ENCODE measurements around the gene PHYHIPL.

Gene PHYHIPL

GRCh38 chr10:59135275-59135674 lies 41.2 kb upstream of the PHYHIPL start:
- POLR2A ChIA-PET, result no interaction called here

GRCh38 chr10:59138052-59138451 lies 38.4 kb upstream of the PHYHIPL start:
- ChIA-PET POLR2A (no interaction called here), CTCF (no interaction called here)
- TF ChIP-seq FEZF1 (tag by site-specific recombination; IDR thresholded peaks at IDR 0.05), result no peak
- no peak for TF ChIP-seq ZNF488 (tag by site-specific recombination; IDR thresholded peaks at IDR 0.05)
- TF ChIP-seq ZNF544 (tag by site-specific recombination; IDR thresholded peaks at IDR 0.05), result no peak
- TF ChIP-seq ZNF324 (tag by site-specific recombination; IDR thresholded peaks at IDR 0.05), result no peak
- TF ChIP-seq GLIS2 (tag by site-specific recombination; IDR thresholded peaks at IDR 0.05), result no peak
- no peak for TF ChIP-seq ATF2 (tag by site-specific recombination; IDR thresholded peaks at IDR 0.05; ENCODE audit: low read depth)
- no peak for TF ChIP-seq ZBTB7A (tag by site-specific recombination; IDR thresholded peaks at IDR 0.05; ENCODE audit: low read depth)
- no peak for TF ChIP-seq ZNF223 (tag by site-specific recombination; IDR thresholded peaks at IDR 0.05)
- TF ChIP-seq ZBTB11 (tag by site-specific recombination; conservative IDR thresholded peaks at IDR 0.05; ENCODE audit: low read depth), result no peak
- TF ChIP-seq ZNF777 (tag by site-specific recombination; IDR thresholded peaks at IDR 0.05; ENCODE audit: borderline replicate concordance), result no peak

More at GRCh38 chr10:59135275-59135674, 41.2 kb upstream of the PHYHIPL start:
- CTCF ChIA-PET, result no interaction called here
- no peak for TF ChIP-seq ZNF292 (tag by site-specific recombination; IDR thresholded peaks at IDR 0.05; ENCODE audit: borderline replicate concordance, low read depth)
- no peak for TF ChIP-seq SETDB1 (IDR thresholded peaks at IDR 0.05; ENCODE audit: insufficient read length, low read length)
- TF ChIP-seq ZNF488 (tag by site-specific recombination; IDR thresholded peaks at IDR 0.05), result no peak
- TF ChIP-seq ZNF354C (tag by site-specific recombination; IDR thresholded peaks at IDR 0.05; ENCODE audit: borderline replicate concordance, low read depth), result no peak
- no peak for TF ChIP-seq ZEB2 (tag by site-specific recombination; IDR thresholded peaks at IDR 0.05)
- TF ChIP-seq ZNF521 (tag by site-specific recombination; IDR thresholded peaks at IDR 0.05), result no peak
- TF ChIP-seq OVOL3 (tag by site-specific recombination; IDR thresholded peaks at IDR 0.05), result no peak
- no peak for TF ChIP-seq ZNF302 (tag by site-specific recombination; IDR thresholded peaks at IDR 0.05; ENCODE audit: low read depth)
- no peak for TF ChIP-seq ZNF280D (tag by site-specific recombination; IDR thresholded peaks at IDR 0.05)
- no peak for TF ChIP-seq ZNF239 (tag by site-specific recombination; IDR thresholded peaks at IDR 0.05)
- no peak for TF ChIP-seq ZNF157 (tag by site-specific recombination; IDR thresholded peaks at IDR 0.05)
- no peak for TF ChIP-seq ZBTB44 (tag by site-specific recombination; IDR thresholded peaks at IDR 0.05)
- no peak for TF ChIP-seq ZNF214 (tag by site-specific recombination; IDR thresholded peaks at IDR 0.05; ENCODE audit: borderline replicate concordance)
- TF ChIP-seq ZNF121 (tag by site-specific recombination; IDR thresholded peaks at IDR 0.05), result no peak
- TF ChIP-seq ZNF48 (tag by site-specific recombination; IDR thresholded peaks at IDR 0.05), result no peak
- no peak for TF ChIP-seq ZNF324 (tag by site-specific recombination; IDR thresholded peaks at IDR 0.05)
- TF ChIP-seq ZNF112 (tag by site-specific recombination; IDR thresholded peaks at IDR 0.05), result no peak
- no peak for TF ChIP-seq ZNF561 (tag by site-specific recombination; IDR thresholded peaks at IDR 0.05; ENCODE audit: borderline replicate concordance)
- H3K27ac ChIP-seq (ENCODE audit: extremely low read depth, low read depth, low read length), result no peak overlapping the region
- no peaks in the 10 kb centered on the region for H3K9me3 ChIP-seq (ENCODE audit: control insufficient read depth, insufficient read depth, low read depth, low read length)
- H3K36me3 ChIP-seq (ENCODE audit: control insufficient read depth in 2 of 2, insufficient read depth in 1 of 2, low read length in 2 of 2), result no peaks in the 10 kb centered on the region
- H3K4me1 ChIP-seq (ENCODE audit: control insufficient read depth, insufficient read depth, low read length), result no peaks in the 10 kb centered on the region
- H3K4me3 ChIP-seq (ENCODE audit: low read depth, low read length), result no peak overlapping the region

More at GRCh38 chr10:59138052-59138451, 38.4 kb upstream of the PHYHIPL start:
- no peaks in the 10 kb centered on the region for H3K36me3 ChIP-seq (ENCODE audit: control insufficient read depth in 2 of 2, insufficient read depth in 1 of 2, low read length in 2 of 2)
- H3K9me3 ChIP-seq (ENCODE audit: control insufficient read depth, insufficient read depth, low read depth, low read length), result no peaks in the 10 kb centered on the region
- no peak overlapping the region for H3K4me3 ChIP-seq (ENCODE audit: low read depth, low read length)
- no peak overlapping the region for H3K27ac ChIP-seq (ENCODE audit: extremely low read depth, low read depth, low read length)
- no peaks in the 10 kb centered on the region for H3K4me1 ChIP-seq (ENCODE audit: control insufficient read depth, insufficient read depth, low read length)
